Activated CD4-positive, alpha-beta T cell treated with anti-CD3 and anti-CD28 coated beads for 24 hours (primary cell): Measurements from ENCODE around the gene WDR43.

Experiments
- DNase-seq, 2 donors: peaks; one replicate each; pipeline ENCODE4 v3.0.0-alpha.2; 2020; ENCODE audit warnings: low read depth in 2 of 2

Gene WDR43

GRCh38 chr2:28908172-28908571, 13.7 kb downstream of the WDR43 start:
- no peak for DNase-seq

- DNase-seq, result no peak
Observed at GRCh38 chr2:28909655-28910353, 15.3 kb downstream of the WDR43 start.

- no peak for DNase-seq
Observed at GRCh38 chr2:28915939-28916338, 21.5 kb downstream of the WDR43 start.

GRCh38 chr2:28926847-28927246, 32.4 kb downstream of the WDR43 start:
- no peak for DNase-seq

- no peak for DNase-seq
Observed at GRCh38 chr2:28927469-28927868, 33.0 kb downstream of the WDR43 start.

- no peak for DNase-seq
Observed at GRCh38 chr2:28927878-28928277, 33.4 kb downstream of the WDR43 start.

- DNase-seq, result no peak
Observed at GRCh38 chr2:28929581-28929980, 35.1 kb downstream of the WDR43 start.

GRCh38 chr2:28930205-28930604, 35.7 kb downstream of the WDR43 start:
- no peak for DNase-seq

- no peak for DNase-seq
Observed at GRCh38 chr2:28934769-28935168, 40.3 kb downstream of the WDR43 start.

- DNase-seq, result no peak
Observed at GRCh38 chr2:28941008-28941407, 46.5 kb downstream of the WDR43 start.

GRCh38 chr2:28944535-28945248, 50.2 kb downstream of the WDR43 start:
- DNase-seq, result no peak

- DNase-seq, result no peak
Observed at GRCh38 chr2:28948160-28948559, 53.7 kb downstream of the WDR43 start.

- no peak for DNase-seq
Observed at GRCh38 chr2:28949190-28949589, 54.7 kb downstream of the WDR43 start.

GRCh38 chr2:28949617-28950305, 55.3 kb downstream of the WDR43 start:
- no peak for DNase-seq

- DNase-seq, result no peak
Observed at GRCh38 chr2:28950941-28951630, 56.6 kb downstream of the WDR43 start.

GRCh38 chr2:28951910-28952835, 57.7 kb downstream of the WDR43 start:
- DNase-seq, result no peak

- no peak for DNase-seq
Observed at GRCh38 chr2:28952836-28953211, 58.4 kb downstream of the WDR43 start.

- no peak for DNase-seq
Observed at GRCh38 chr2:28955467-28955866, 61.0 kb downstream of the WDR43 start.

- DNase-seq, result no peak
Observed at GRCh38 chr2:28956415-28956826, 62.0 kb downstream of the WDR43 start.

GRCh38 chr2:28956890-28957289, 62.4 kb downstream of the WDR43 start:
- no peak for DNase-seq

GRCh38 chr2:28958689-28959088, 64.2 kb downstream of the WDR43 start:
- peak in 1 of 2 donors; percentile 11 for DNase-seq
